Measurements from ENCODE around the gene RAB11B. TPM values are rescaled to one million over a fixed set of nuclear protein-coding genes. Genes with fewer than 3 reads are reported as not detected.

RAB11B gene
- total and polyA plus RNA-seq, 8 donors, result 47.7 to 116 (median 79.4) TPM

GRCh38 chr19:8387688-8388611 is 2.2 kb upstream of the RAB11B start:
- TF ChIP-seq POLR2AphosphoS5 (IDR thresholded peaks at IDR 0.05) (peak in 1 of 3 donors; percentile 5), EP300 (IDR thresholded peaks at IDR 0.05) (no peak)
- Histone ChIP-seq H3K36me3 (no peaks in the 10 kb centered on the region), H3K9me3 (no peaks in the 10 kb centered on the region), H3K27ac (peak overlapping the region; percentile 74 to 100 (median 100)), H3K4me3 (no peak overlapping the region), H3K27me3 (no peaks in the 10 kb centered on the region), H3K4me1 (peaks cover 39 to 69% (median 47%) of the 10 kb centered on the region in 4 donors)
- DNase-seq, result no peak
- intact Hi-C loops (cut with DNase I; ENCODE audit: low total_unique reads), result no loop called here
- 72 to 82% (median 76%) methylated on average over 16 of the region's 16 CpGs for WGBS, 5 donors

GRCh38 chr19:8388612-8388958 is 1.6 kb upstream of the RAB11B start:
- intact Hi-C loops (cut with DNase I; ENCODE audit: low total_unique reads), result no loop called here
- H3K4me1 ChIP-seq, result peaks cover 46 to 75% (median 54%) of the 10 kb centered on the region in 4 donors
- WGBS, 5 donors, result 30 to 55% (median 43%) methylated on average over 2 of the region's 2 CpGs
- DNase-seq, result no peak
- peak overlapping the region; percentile 74 to 100 (median 100) for H3K27ac ChIP-seq
- H3K9me3 ChIP-seq, result no peaks in the 10 kb centered on the region
- H3K27me3 ChIP-seq, result no peaks in the 10 kb centered on the region
- no peaks in the 10 kb centered on the region for H3K36me3 ChIP-seq
- no peak for TF ChIP-seq CTCF (IDR thresholded peaks at IDR 0.05)
- TF ChIP-seq POLR2A (IDR thresholded peaks at IDR 0.05), result no peak
- TF ChIP-seq EP300 (IDR thresholded peaks at IDR 0.05), result no peak
- no peak for TF ChIP-seq POLR2AphosphoS5 (IDR thresholded peaks at IDR 0.05)
- H3K4me3 ChIP-seq, result peak overlapping the region in 1 of 4 donors; percentile 72

GRCh38 chr19:8390617-8390981 is 439 bp downstream of the RAB11B start:
- Histone ChIP-seq H3K4me1 (peaks cover 58 to 79% (median 69%) of the 10 kb centered on the region in 4 donors), H3K27me3 (no peaks in the 10 kb centered on the region), H3K9me3 (no peaks in the 10 kb centered on the region), H3K27ac (peak overlapping the region; percentile 96 to 100 (median 100)), H3K36me3 (no peaks in the 10 kb centered on the region), H3K4me3 (peak overlapping the region; percentile 49 to 99 (median 84))
- no peak for TF ChIP-seq CTCF (IDR thresholded peaks at IDR 0.05)
- TF ChIP-seq EP300 (IDR thresholded peaks at IDR 0.05), result no peak
- TF ChIP-seq POLR2AphosphoS5 (IDR thresholded peaks at IDR 0.05), result no peak
- TF ChIP-seq POLR2A (IDR thresholded peaks at IDR 0.05), result no peak
- 0 to 2% (median 1%) methylated on average over 21 to 28 of the region's 28 CpGs for WGBS, 5 donors
- peak; percentile 97 to 98 for DNase-seq
- intact Hi-C loops (cut with DNase I; ENCODE audit: low total_unique reads), result loop anchor here (5.0 kb wide), 1 partner anchor 33 kb away; no protein-coding TSS in a partner anchor

GRCh38 chr19:8391198-8392016 is 1.2 kb downstream of the RAB11B start:
- no peaks in the 10 kb centered on the region for H3K9me3 ChIP-seq
- WGBS, 5 donors, result 50 to 68% (median 57%) methylated on average over 16 to 23 of the region's 23 CpGs
- H3K27me3 ChIP-seq, result no peaks in the 10 kb centered on the region
- TF ChIP-seq CTCF (IDR thresholded peaks at IDR 0.05) (no peak), POLR2AphosphoS5 (IDR thresholded peaks at IDR 0.05) (peak in 1 of 3 donors; percentile 27)
- DNase-seq, result peak in 1 of 2 donors; percentile 54
- H3K36me3 ChIP-seq, result no peaks in the 10 kb centered on the region
- peak overlapping the region; percentile 49 to 99 (median 84) for H3K4me3 ChIP-seq
- H3K27ac ChIP-seq, result peak overlapping the region; percentile 96 to 100 (median 100)
- peaks cover 60 to 79% (median 72%) of the 10 kb centered on the region in 4 donors for H3K4me1 ChIP-seq
- intact Hi-C loops (cut with DNase I; ENCODE audit: low total_unique reads), result loop anchor here (5.0 kb wide), 1 partner anchor 34 kb away; no protein-coding TSS in a partner anchor

All from stomach (tissue), 9 donors.